PC-9 (cell line): Measurements from ENCODE around the gene CSAG1. TPM values are rescaled to one million over a fixed set of nuclear protein-coding genes. Genes with fewer than 3 reads are reported as not detected.
"Not testable (repeated sequence)": the region's sequence is repeated elsewhere in the genome, so short reads cannot be mapped to it uniquely, and the experiment has no call there.

Source experiments
- BruUV-seq: library from RNA; stranded (reverse); fragments of 400-500 nt; replicated peaks from 2 replicates; lab custom pipeline; 2021; lab: Mats Ljungman, UMichigan
- CTCF ChIA-PET: fragments of 300-600 bp; sonication (Branson Sonifier 250); formaldehyde crosslinking; loops from one replicate; lab custom pipeline; 2022; ENCODE audit warnings: antibody characterized with exemption; lab: Charles Lee
- POLR2A ChIA-PET: fragments of 300-600 bp; sonication (Branson Sonifier 250); formaldehyde crosslinking; loops from one replicate; lab custom pipeline; 2022; ENCODE audit warnings: antibody characterized with exemption; ENCODE audit not compliant: unreplicated experiment; lab: Charles Lee
- DNase-seq, 2 experiments: peaks; one replicate each; pipeline versions ENCODE4 v3.0.0 to v3.0.0-alpha.2; 2015 to 2022; ENCODE audit warnings: mixed read lengths in 1 of 2
- H2AFZ ChIP-seq: fragments of 200-600 bp; sonication (generic); 2 replicates; pipeline ENCODE4 v1.8.1; 2017; ENCODE audit warnings: antibody characterized with exemption
- H3F3A ChIP-seq: fragments of 200-600 bp; sonication (generic); 2 replicates; pipeline ENCODE4 v1.8.1; 2017; ENCODE audit warnings: antibody characterized with exemption, mild to moderate bottlenecking, low read depth; ENCODE audit not compliant: insufficient read depth
- H3K27ac ChIP-seq: fragments of 200-600 bp; sonication (generic); 2 replicates; pipeline ENCODE4 v1.6.1; 2016; ENCODE audit warnings: mixed run types
- H3K27me3 ChIP-seq: fragments of 200-600 bp; sonication (generic); 2 replicates; pipeline ENCODE4 v1.6.1; 2016; ENCODE audit warnings: low read depth, mixed run types; ENCODE audit not compliant: insufficient read depth
- H3K36me3 ChIP-seq: fragments of 200-600 bp; sonication (generic); 2 replicates; pipeline ENCODE4 v1.6.1; 2016; ENCODE audit warnings: low read depth, mixed run types
- H3K4me1 ChIP-seq: fragments of 200-600 bp; sonication (generic); replicated peaks from 2 replicates; pipeline ENCODE4 v1.6.1; 2016; ENCODE audit warnings: mixed run types; ENCODE audit not compliant: insufficient read depth
- H3K4me2 ChIP-seq: fragments of 200-600 bp; sonication (generic); 2 replicates; pipeline ENCODE4 v1.6.1; 2017; ENCODE audit warnings: mixed run types
- H3K4me3 ChIP-seq: fragments of 200-600 bp; sonication (generic); 2 replicates; pipeline ENCODE4 v1.6.1; 2016; ENCODE audit warnings: mixed run types
- H3K79me2 ChIP-seq: fragments of 200-600 bp; sonication (generic); 2 replicates; pipeline ENCODE4 v1.6.1; 2017; ENCODE audit warnings: low read depth, mixed run types
- H3K9me2 ChIP-seq: fragments of 200-600 bp; sonication (generic); 2 replicates; pipeline ENCODE4 v1.8.1; 2017; ENCODE audit warnings: mild to moderate bottlenecking; ENCODE audit not compliant: insufficient read depth
- H3K9me3 ChIP-seq: fragments of 200-600 bp; sonication (generic); 2 replicates; pipeline ENCODE4 v1.8.1; 2016; ENCODE audit warnings: low read depth; ENCODE audit not compliant: insufficient read depth
- H4K20me1 ChIP-seq: fragments of 200-600 bp; sonication (generic); 2 replicates; pipeline ENCODE4 v1.8.1; 2017; ENCODE audit not compliant: insufficient read depth
- EZH2 ChIP-seq: fragments of 200-600 bp; sonication (generic); IDR thresholded peaks from 2 replicates; pipeline ENCODE4 v1.8.0; 2017; ENCODE audit warnings: antibody characterized with exemption, low read depth
- intact Hi-C: fragments of 100-400 bp; cut with micrococcal nuclease; formaldehyde crosslinking; loops from one replicate; pipeline ENCODE4 v1.10.0; 2022; ENCODE audit not compliant: unreplicated experiment
- total RNA-seq: library from RNA; stranded (reverse); gene quantifications from 2 replicates; pipeline ENCODE4 v1.2.3, GENCODE V29; 2021
- TF ChIP-seq, protein P1 (sequence below): fragments of 200-600 bp; sonication (generic); conservative IDR thresholded peaks from 2 replicates; pipeline ENCODE4 v1.6.1; 2017; ENCODE audit warnings: mixed run types, antibody characterized with exemption, mild to moderate bottlenecking, moderate library complexity

Gene CSAG1
- total RNA-seq, 1 experiment from 2014 or later = 36.5 TPM

GRCh38 chrX:152735860-152736511, 2.5 kb upstream of the CSAG1 start:
- TF ChIP-seq EZH2 = no peak
- TF ChIP-seq, protein P1, sequence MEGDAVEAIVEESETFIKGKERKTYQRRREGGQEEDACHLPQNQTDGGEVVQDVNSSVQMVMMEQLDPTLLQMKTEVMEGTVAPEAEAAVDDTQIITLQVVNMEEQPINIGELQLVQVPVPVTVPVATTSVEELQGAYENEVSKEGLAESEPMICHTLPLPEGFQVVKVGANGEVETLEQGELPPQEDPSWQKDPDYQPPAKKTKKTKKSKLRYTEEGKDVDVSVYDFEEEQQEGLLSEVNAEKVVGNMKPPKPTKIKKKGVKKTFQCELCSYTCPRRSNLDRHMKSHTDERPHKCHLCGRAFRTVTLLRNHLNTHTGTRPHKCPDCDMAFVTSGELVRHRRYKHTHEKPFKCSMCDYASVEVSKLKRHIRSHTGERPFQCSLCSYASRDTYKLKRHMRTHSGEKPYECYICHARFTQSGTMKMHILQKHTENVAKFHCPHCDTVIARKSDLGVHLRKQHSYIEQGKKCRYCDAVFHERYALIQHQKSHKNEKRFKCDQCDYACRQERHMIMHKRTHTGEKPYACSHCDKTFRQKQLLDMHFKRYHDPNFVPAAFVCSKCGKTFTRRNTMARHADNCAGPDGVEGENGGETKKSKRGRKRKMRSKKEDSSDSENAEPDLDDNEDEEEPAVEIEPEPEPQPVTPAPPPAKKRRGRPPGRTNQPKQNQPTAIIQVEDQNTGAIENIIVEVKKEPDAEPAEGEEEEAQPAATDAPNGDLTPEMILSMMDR = no peak
- no peak overlapping the region for H3K27ac ChIP-seq
- H3K27me3 ChIP-seq = no peaks in the 10 kb centered on the region; the same call in 1 of the 2 replicates
- peaks cover 10% of the 10 kb centered on the region; the same call in 1 of the 2 replicates for H3K4me1 ChIP-seq
- 0 out of 2 replicates have a peak, but pooled peaks cover 2% of the 10 kb centered on the region for H3F3A ChIP-seq
- 0 out of 2 replicates have a peak, but pooled peaks cover 3% of the 10 kb centered on the region for H3K36me3 ChIP-seq
- intact Hi-C loops = no loop called here
- no peaks in the 10 kb centered on the region for H3K9me3 ChIP-seq
- no peak overlapping the region for H3K4me3 ChIP-seq
- no peaks in the 10 kb centered on the region for H3K9me2 ChIP-seq
- peaks cover 4% of the 10 kb centered on the region; the same call in 1 of the 2 replicates for H4K20me1 ChIP-seq
- ChIA-PET CTCF (no interaction called here), POLR2A (no interaction called here)
- peaks cover 43% of the 10 kb centered on the region for H3K79me2 ChIP-seq
- no TSS peak for BruUV-seq
- DNase-seq = no peak
- H3K4me2 ChIP-seq = no peak overlapping the region
- no peak overlapping the region for H2AFZ ChIP-seq

DNA sequence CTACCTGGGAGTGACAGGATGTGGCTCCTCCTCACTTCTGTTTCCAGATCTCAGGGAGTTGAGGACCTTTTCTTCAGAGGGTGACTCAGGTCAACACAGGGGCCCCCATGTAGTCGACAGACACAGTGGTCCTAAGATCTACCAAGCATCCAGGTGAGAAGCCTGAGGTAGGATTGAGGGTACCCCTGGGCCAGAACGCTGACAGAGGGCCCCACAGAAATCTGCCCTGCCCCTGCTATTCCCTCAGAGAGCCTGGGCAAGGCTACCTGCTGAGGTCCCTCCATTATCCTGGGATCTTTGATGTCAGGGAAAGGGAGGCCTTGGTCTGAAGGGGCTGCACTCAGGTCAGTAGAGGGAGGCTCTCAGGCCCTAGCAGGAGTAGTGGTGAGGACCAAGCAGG, 1.6 kb upstream of the CSAG1 start:
- peaks cover 43% of the 10 kb centered on the region for H3K79me2 ChIP-seq
- peak overlapping the region; percentile 71 for H3K4me2 ChIP-seq
- no peak overlapping the region for H3K27ac ChIP-seq
- H3K4me1 ChIP-seq = peaks cover 10% of the 10 kb centered on the region; the same call in 1 of the 2 replicates
- H3K9me3 ChIP-seq = no peaks in the 10 kb centered on the region
- peak overlapping the region; percentile 62; the same call in 1 of the 2 replicates for H3K4me3 ChIP-seq
- H3K27me3 ChIP-seq = no peaks in the 10 kb centered on the region; the same call in 1 of the 2 replicates
- intact Hi-C loops = no loop called here
- POLR2A ChIA-PET = no interaction called here
- no peaks in the 10 kb centered on the region for H3F3A ChIP-seq
- no peaks in the 10 kb centered on the region for H3K9me2 ChIP-seq
- CTCF ChIA-PET = no interaction called here
- BruUV-seq = no TSS peak
- H2AFZ ChIP-seq = no peak overlapping the region
- DNase-seq = no peak
- 0 out of 2 replicates have a peak, but pooled peaks cover 3% of the 10 kb centered on the region for H3K36me3 ChIP-seq
- TF ChIP-seq, protein P1 = no peak
- no peak for TF ChIP-seq EZH2
- H4K20me1 ChIP-seq = peaks cover 4% of the 10 kb centered on the region; the same call in 1 of the 2 replicates

- intact Hi-C loops, H3K27me3 ChIP-seq, POLR2A ChIA-PET, H3K9me2 ChIP-seq, H2AFZ ChIP-seq, H4K20me1 ChIP-seq, H3K9me3 ChIP-seq, H3K36me3 ChIP-seq, DNase-seq, CTCF ChIA-PET, H3F3A ChIP-seq: not testable (repeated sequence)
- TSS peak; percentile 63 for BruUV-seq
- Histone ChIP-seq H3K4me2 (peak overlapping the region; percentile 71), H3K79me2 (peaks cover 43% of the 10 kb centered on the region), H3K4me3 (peak overlapping the region; percentile 62), H3K4me1 (peaks cover 10% of the 10 kb centered on the region; the same call in 1 of the 2 replicates), H3K27ac (peak overlapping the region; percentile 37; the same call in 1 of the 2 replicates)
These were observed 780 bp upstream of the CSAG1 start for GRCh38 chrX:152734143-152734858.
